ENCODE measurements around the gene SYCE1. TPM values are rescaled to one million over a fixed set of nuclear protein-coding genes. Genes with fewer than 3 reads are reported as not detected.

SYCE1 gene
- total and polyA plus RNA-seq, 2 of the 8 experiments (the other 6 are each of a cell fraction or from before 2014, with no cell fraction given), result not detected

- H3K27ac ChIP-seq (ENCODE audit: low read depth, low read length), result no peak overlapping the region
- H3K36me3 ChIP-seq (ENCODE audit: control insufficient read depth in 2 of 4, insufficient read depth in 4 of 4, low read length in 3 of 4), result peaks cover 0 to 3% (median 0%) of the 10 kb centered on the region in 4 experiments; a peak in 1 of 8 replicates
- ChIA-PET CTCF (ENCODE audit: partially characterized antibody) (no interaction called here), POLR2A (ENCODE audit: partially characterized antibody) (no interaction called here)
- H3K4me3 ChIP-seq (ENCODE audit: extremely low read depth in 1 of 4, insufficient read depth in 2 of 4, low read depth in 3 of 4, low read length in 4 of 4), result no peak overlapping the region
- no peak for TF ChIP-seq SP2 (IDR thresholded peaks at IDR 0.05; ENCODE audit: low read length)
- no peak for TF ChIP-seq TCF12 (IDR thresholded peaks at IDR 0.05; ENCODE audit: low read depth, low read length)
- no peak for TF ChIP-seq SIN3A (conservative IDR thresholded peaks at IDR 0.05 in 1 of 2, IDR thresholded peaks at IDR 0.05 in 1 of 2; ENCODE audit: low read depth in 1 of 2, low read length in 2 of 2)
- TF ChIP-seq MAX (IDR thresholded peaks at IDR 0.05), result no peak
- TF ChIP-seq HDAC6 (IDR thresholded peaks at IDR 0.05; ENCODE audit: low read depth, low read length), result no peak
- no peak for TF ChIP-seq ZNF274 (IDR thresholded peaks at IDR 0.05; ENCODE audit: borderline replicate concordance, extremely low read depth, low read length)
- no peak for TF ChIP-seq EGR1 (IDR thresholded peaks at IDR 0.05; ENCODE audit: borderline replicate concordance, low read depth, low read length)
- TF ChIP-seq GABPA (IDR thresholded peaks at IDR 0.05; ENCODE audit: borderline replicate concordance, insufficient read depth, low read length), result no peak
- H3K4me2 ChIP-seq (ENCODE audit: insufficient read depth in 1 of 2, low read depth in 2 of 2, low read length in 2 of 2), result no peak overlapping the region
- no peak overlapping the region for H2BK5ac ChIP-seq (ENCODE audit: low read depth, low read length)
- H3K56ac ChIP-seq (replicated peaks; ENCODE audit: insufficient read length, low read depth, low read length), result no peak overlapping the region
- peaks cover 7% of the 10 kb centered on the region; the same call in 1 of the 2 replicates for H3K23me2 ChIP-seq (ENCODE audit: low read depth, low read length)
- H2BK12ac ChIP-seq (ENCODE audit: low read depth, low read length), result no peak overlapping the region
- no peak overlapping the region for H3K4ac ChIP-seq (replicated peaks; ENCODE audit: insufficient read length, low read depth, low read length)
- no peak overlapping the region for H2BK120ac ChIP-seq (replicated peaks; ENCODE audit: low read depth, low read length)
- no peak overlapping the region for H2AK5ac ChIP-seq (ENCODE audit: low read depth, low read length)
- no peaks in the 10 kb centered on the region for H3K27me3 ChIP-seq (replicated peaks in 1 of 4; ENCODE audit: control insufficient read depth in 3 of 4, extremely low read depth in 1 of 4, insufficient read depth in 3 of 4, low read length in 3 of 4)
- 55% methylated on average over 6 of the region's 7 CpGs; no CpG with 5 or more reads in 1 of the 2 experiments for WGBS, 2 experiments (ENCODE audit: extremely low coverage in 1 of 2, insufficient coverage in 1 of 2, insufficient read length in 1 of 2, insufficient replicate concordance in 2 of 2, low coverage in 1 of 2, low lambda C conversion rate in 2 of 2, missing lambda C conversion rate in 1 of 2)
- H2AFZ ChIP-seq (ENCODE audit: low read length), result no peak overlapping the region
- H3K79me1 ChIP-seq (ENCODE audit: low read depth, low read length), result no peaks in the 10 kb centered on the region
- no peak overlapping the region for H4K5ac ChIP-seq (ENCODE audit: insufficient read length, low read depth, low read length)
- peaks cover 74 to 93% of the 10 kb centered on the region in 2 experiments for H3K9me3 ChIP-seq (ENCODE audit: insufficient read depth in 2 of 2, low read depth in 1 of 2, low read length in 1 of 2)
- H3K79me2 ChIP-seq (ENCODE audit: control insufficient read depth in 1 of 2, insufficient read depth in 2 of 2, low read length in 2 of 2), result no peaks in the 10 kb centered on the region
- H3K4me1 ChIP-seq (replicated peaks in 1 of 4; ENCODE audit: control insufficient read depth in 3 of 4, insufficient read depth in 4 of 4, low read length in 3 of 4), result no peaks in the 10 kb centered on the region
- H4K20me1 ChIP-seq (replicated peaks in 1 of 2; ENCODE audit: control insufficient read depth in 1 of 2, insufficient read depth in 2 of 2, low read length in 2 of 2), result no peaks in the 10 kb centered on the region
- no peak overlapping the region for H4K8ac ChIP-seq (ENCODE audit: extremely low read depth, insufficient read depth, low read length)
- H3K9ac ChIP-seq (replicated peaks in 1 of 4; ENCODE audit: extremely low read depth in 1 of 4, low read depth in 3 of 4, low read length in 3 of 4), result no peak overlapping the region
- H3K23ac ChIP-seq (ENCODE audit: insufficient read length), result no peak overlapping the region
- H2BK15ac ChIP-seq (ENCODE audit: low read length), result no peak overlapping the region
- H3K14ac ChIP-seq (ENCODE audit: insufficient read length), result no peak overlapping the region
- H4K91ac ChIP-seq (replicated peaks; ENCODE audit: insufficient read length, low read length), result no peak overlapping the region
- no peak overlapping the region for H2BK20ac ChIP-seq (ENCODE audit: low read length)
- no peak overlapping the region for H3K18ac ChIP-seq (ENCODE audit: extremely low read depth, low read length)
- FAIRE-seq (no peak), DNase-seq (ENCODE audit: low read depth in 1 of 2, low spot score in 2 of 2) (no peak)
Measured at GRCh38 chr10:133532871-133533270, 32.5 kb downstream of the SYCE1 start.

Measured in H1 (cell line).